ENCODE data around the gene SMAP1. TPM values are rescaled to one million over a fixed set of nuclear protein-coding genes. Genes with fewer than 3 reads are reported as not detected.

Gene SMAP1
- total RNA-seq, 1 donor from 2014 or later, result 21.7 TPM

DNA sequence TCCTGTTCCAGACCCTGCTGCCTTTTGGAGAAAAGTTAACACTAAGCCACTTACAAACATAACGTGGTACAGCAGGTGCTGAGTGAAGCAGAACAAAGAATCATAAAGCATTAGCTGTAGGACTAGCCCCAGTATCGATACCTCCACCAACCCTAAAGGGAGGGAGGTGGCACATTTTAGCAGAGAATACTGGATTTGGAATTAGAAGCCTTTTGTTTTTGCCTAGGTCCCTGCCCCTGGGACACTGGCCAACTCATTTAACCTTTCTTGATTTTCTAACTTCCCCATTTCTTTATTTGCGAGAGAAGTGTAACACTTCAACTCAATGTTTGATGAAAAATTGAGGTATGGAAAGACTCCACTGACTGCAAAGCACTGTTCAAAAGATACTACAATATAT, 195.7 kb downstream of the SMAP1 start:
- H3K9me3 ChIP-seq, result no peaks in the 10 kb centered on the region
- no peaks in the 10 kb centered on the region for H3K27me3 ChIP-seq (ENCODE audit: low read depth)
- peaks cover 36% of the 10 kb centered on the region for H3K36me3 ChIP-seq
- intact Hi-C loops (cut with DNase I), result no loop called here
- TF ChIP-seq, protein P1, sequence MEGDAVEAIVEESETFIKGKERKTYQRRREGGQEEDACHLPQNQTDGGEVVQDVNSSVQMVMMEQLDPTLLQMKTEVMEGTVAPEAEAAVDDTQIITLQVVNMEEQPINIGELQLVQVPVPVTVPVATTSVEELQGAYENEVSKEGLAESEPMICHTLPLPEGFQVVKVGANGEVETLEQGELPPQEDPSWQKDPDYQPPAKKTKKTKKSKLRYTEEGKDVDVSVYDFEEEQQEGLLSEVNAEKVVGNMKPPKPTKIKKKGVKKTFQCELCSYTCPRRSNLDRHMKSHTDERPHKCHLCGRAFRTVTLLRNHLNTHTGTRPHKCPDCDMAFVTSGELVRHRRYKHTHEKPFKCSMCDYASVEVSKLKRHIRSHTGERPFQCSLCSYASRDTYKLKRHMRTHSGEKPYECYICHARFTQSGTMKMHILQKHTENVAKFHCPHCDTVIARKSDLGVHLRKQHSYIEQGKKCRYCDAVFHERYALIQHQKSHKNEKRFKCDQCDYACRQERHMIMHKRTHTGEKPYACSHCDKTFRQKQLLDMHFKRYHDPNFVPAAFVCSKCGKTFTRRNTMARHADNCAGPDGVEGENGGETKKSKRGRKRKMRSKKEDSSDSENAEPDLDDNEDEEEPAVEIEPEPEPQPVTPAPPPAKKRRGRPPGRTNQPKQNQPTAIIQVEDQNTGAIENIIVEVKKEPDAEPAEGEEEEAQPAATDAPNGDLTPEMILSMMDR (IDR thresholded peaks at IDR 0.05), result no peak
- H3K4me3 ChIP-seq, result no peak overlapping the region
- DNase-seq, result no peak
- ATAC-seq, result no peak
- no peak overlapping the region for H3K27ac ChIP-seq
- no peaks in the 10 kb centered on the region for H3K4me1 ChIP-seq

DNA sequence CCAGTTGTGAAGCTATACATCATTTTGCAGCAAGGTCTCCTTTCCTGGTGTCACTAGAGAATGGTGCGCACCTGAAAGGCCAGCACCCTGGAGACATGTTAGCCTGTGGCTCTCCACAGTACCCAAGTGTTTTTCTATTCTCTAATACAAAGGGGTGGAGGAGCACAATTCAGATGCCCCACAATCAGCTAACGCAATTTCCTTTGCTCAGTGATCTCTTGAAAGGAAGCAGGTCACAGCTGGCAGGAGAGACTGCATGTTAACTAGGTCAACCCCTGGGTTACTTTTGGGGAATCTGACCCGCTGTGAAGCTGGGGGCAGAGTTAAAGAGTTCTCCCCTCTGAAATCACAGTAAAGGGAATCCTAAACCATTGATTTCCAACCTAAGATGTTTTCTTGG, 196.7 kb downstream of the SMAP1 start:
- TF ChIP-seq, protein P1 (IDR thresholded peaks at IDR 0.05), result no peak
- Histone ChIP-seq H3K27ac (no peak overlapping the region), H3K4me3 (no peak overlapping the region), H3K27me3 (ENCODE audit: low read depth) (no peaks in the 10 kb centered on the region), H3K9me3 (no peaks in the 10 kb centered on the region), H3K36me3 (peaks cover 26% of the 10 kb centered on the region), H3K4me1 (no peaks in the 10 kb centered on the region)
- no peak for DNase-seq
- intact Hi-C loops (cut with DNase I), result no loop called here
- no peak for ATAC-seq

DNA sequence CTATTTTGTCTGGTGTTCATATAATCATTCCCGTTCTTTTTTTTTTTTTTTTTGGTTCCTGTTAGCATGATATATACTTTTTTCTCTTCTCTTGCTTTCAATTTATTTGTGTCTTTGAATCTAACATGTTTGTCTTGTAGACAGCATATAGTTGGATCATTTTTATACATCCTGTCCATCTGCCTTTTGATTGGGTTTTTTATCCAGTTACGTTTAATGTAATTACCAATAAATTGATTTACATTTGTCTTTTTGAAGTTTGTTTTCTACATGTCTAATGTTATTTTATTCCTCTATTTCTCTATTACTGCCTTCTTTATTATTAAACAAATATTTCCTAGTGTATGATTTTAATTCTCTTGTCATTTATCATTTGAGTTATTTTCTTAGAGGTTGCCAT, 204.8 kb downstream of the SMAP1 start:
- H3K4me1 ChIP-seq, result no peaks in the 10 kb centered on the region
- no peaks in the 10 kb centered on the region for H3K27me3 ChIP-seq (ENCODE audit: low read depth)
- no peak overlapping the region for H3K4me3 ChIP-seq
- intact Hi-C loops (cut with DNase I), result no loop called here
- H3K36me3 ChIP-seq, result no peaks in the 10 kb centered on the region
- TF ChIP-seq, protein P1 (IDR thresholded peaks at IDR 0.05), result no peak
- peaks cover 19% of the 10 kb centered on the region for H3K9me3 ChIP-seq
- no peak overlapping the region for H3K27ac ChIP-seq
- DNase-seq (no peak), ATAC-seq (no peak)

DNA sequence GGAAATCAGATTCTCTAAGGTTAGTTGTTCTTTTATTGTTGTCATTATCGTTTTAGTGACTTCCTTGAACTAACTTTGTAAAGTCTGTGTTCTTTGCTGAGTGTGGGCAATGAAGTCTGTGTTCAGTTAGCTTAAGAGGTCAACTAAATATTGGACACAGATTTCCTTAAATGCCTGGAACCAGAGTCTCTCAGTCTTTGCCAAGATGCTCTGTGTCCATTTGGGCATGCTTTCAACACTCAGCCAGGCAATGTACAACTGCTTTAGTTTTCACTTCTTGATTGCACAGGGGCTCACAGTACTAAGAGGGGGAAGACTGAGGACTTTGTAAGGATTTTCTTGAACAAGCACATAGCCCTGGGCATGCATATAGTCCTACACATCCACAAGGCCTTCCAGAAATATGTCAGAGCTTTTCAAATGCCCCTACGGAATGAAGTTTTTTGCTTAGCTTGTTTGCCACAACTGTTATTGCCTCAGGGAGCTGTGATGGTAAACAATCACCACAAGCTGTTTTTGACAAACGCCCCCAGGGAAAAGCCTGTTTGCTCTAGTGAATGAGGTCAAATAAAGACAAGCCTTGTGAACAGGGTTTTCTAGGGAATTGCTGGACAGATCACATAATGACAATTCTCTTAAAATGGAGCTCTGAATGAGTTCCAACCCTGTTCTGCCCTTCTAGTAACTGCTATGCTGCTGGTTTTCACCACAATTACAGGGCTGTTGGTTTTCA, 206.7 kb downstream of the SMAP1 start:
- Histone ChIP-seq H3K9me3 (peaks cover 19% of the 10 kb centered on the region), H3K27me3 (ENCODE audit: low read depth) (no peaks in the 10 kb centered on the region), H3K4me1 (no peaks in the 10 kb centered on the region), H3K36me3 (no peaks in the 10 kb centered on the region), H3K27ac (no peak overlapping the region), H3K4me3 (no peak overlapping the region)
- no peak for ATAC-seq
- TF ChIP-seq, protein P1 (IDR thresholded peaks at IDR 0.05), result no peak
- intact Hi-C loops (cut with DNase I), result no loop called here
- no peak for DNase-seq

DNA sequence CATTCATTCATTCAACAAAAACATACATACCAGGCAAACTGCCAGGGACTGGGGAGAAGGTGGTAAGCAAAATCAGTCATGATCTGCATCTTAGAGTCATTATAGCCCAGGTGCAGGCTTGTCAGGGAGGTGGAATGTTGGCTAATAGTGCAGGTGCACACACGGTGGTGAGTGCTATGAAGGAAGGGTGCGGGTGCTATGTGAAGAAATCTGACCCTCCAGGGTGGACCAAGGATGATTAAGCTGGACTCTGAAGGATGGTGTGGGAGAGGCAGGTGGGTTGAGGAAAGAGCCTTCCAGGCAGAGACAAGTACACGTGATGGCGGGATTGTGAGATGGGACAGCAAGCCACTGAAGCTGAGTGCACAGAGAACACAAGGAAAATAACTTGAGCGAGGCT, 211.8 kb downstream of the SMAP1 start:
- no peak for ATAC-seq
- intact Hi-C loops (cut with DNase I), result no loop called here
- TF ChIP-seq, protein P1 (IDR thresholded peaks at IDR 0.05), result no peak
- Histone ChIP-seq H3K4me3 (no peak overlapping the region), H3K4me1 (no peaks in the 10 kb centered on the region), H3K27ac (no peak overlapping the region), H3K9me3 (no peaks in the 10 kb centered on the region), H3K36me3 (no peaks in the 10 kb centered on the region), H3K27me3 (ENCODE audit: low read depth) (peaks cover 5% of the 10 kb centered on the region)
- no peak for DNase-seq
